Measurements from ENCODE around the gene SLC1A7.

- TF ChIP-seq CTCF (IDR thresholded peaks at IDR 0.05; ENCODE audit: insufficient read depth, low read length, poor library complexity, severe bottlenecking) (no peak), EZH2phosphoT487 (conservative IDR thresholded peaks at IDR 0.05; ENCODE audit: low read length) (no peak)
Observed at GRCh38 chr1:53079251-53079650, 63.2 kb downstream of the SLC1A7 start.
